ENCODE data around the gene ALPK1.

- TF ChIP-seq ZNF121 (tag by site-specific recombination; IDR thresholded peaks at IDR 0.05): no peak
- TF ChIP-seq CTCF (tag by site-specific recombination; IDR thresholded peaks at IDR 0.05): no peak
- no peak for TF ChIP-seq ZNF544 (tag by site-specific recombination; IDR thresholded peaks at IDR 0.05)
Measured at GRCh38 chr4:112277705-112278448, 19.3 kb upstream of the ALPK1 start.
